Measurements from ENCODE around the gene LTA.
A peak's percentile ranks its signal among the peaks of the same experiment; 100 is the strongest.

- TF ChIP-seq POLR2A (IDR thresholded peaks at IDR 0.05) (peak in 3 of 4 donors; percentile 45 to 80 (median 53)), CTCF (IDR thresholded peaks at IDR 0.05) (peak in 3 of 6 experiments; percentile 7 to 14 (median 11))
Observed at GRCh38 chr6:31541658-31542521, 30.2 kb upstream of the LTA start, which contains the start of gene DDX39B.

All from esophagus squamous epithelium (tissue), 4 donors.